Thyroid gland (tissue), 4 donors: ENCODE measurements around the gene ZAP70. TPM values are rescaled to one million over a fixed set of nuclear protein-coding genes. Genes with fewer than 3 reads are reported as not detected.

ENCODE experiments used
- DNase-seq, 2 donors: peaks; one replicate each; pipeline ENCODE4 v3.0.0-alpha.2; 2019
- H3K27ac ChIP-seq, 3 donors: fragments of 200-600 bp; sonication (generic); 1 replicate in 2 of 3; 2 replicates in 1 of 3; pipeline ENCODE4 v1.5.1; 2016 to 2019; ENCODE audit warnings: mild to moderate bottlenecking in 1 of 3, moderate library complexity in 1 of 3
- H3K27me3 ChIP-seq: fragments of 200-600 bp; sonication (generic); one replicate; pipeline ENCODE4 v1.5.1; 2019
- H3K36me3 ChIP-seq, 2 donors: fragments of 200-600 bp; sonication (generic); one replicate each; pipeline ENCODE4 v1.5.1; 2016 to 2019
- H3K4me1 ChIP-seq, 2 donors: fragments of 200-600 bp; sonication (generic); one replicate each; pipeline ENCODE4 v1.5.1; 2017 to 2019
- H3K4me3 ChIP-seq, 3 donors: fragments of 200-600 bp; sonication (generic); replicated peaks in 1 of 3; 1 replicate in 2 of 3; 2 replicates in 1 of 3; pipeline ENCODE4 v1.5.1; 2016; ENCODE audit warnings: mild to moderate bottlenecking in 1 of 3
- H3K9me3 ChIP-seq: fragments of 200-600 bp; sonication (generic); one replicate; pipeline ENCODE4 v1.5.1; 2017
- CTCF ChIP-seq, 6 experiments: fragments of 200-600 bp in 3 of 6; fragments of 450-650 bp in 3 of 6; sonication (generic) in 3 of 6; IDR thresholded peaks; one replicate each; pipeline ENCODE4 v1.5.1; 2016 to 2019; ENCODE audit warnings: antibody characterized with exemption in 6 of 6, mild to moderate bottlenecking in 2 of 6, inconsistent platforms in 1 of 6, moderate library complexity in 1 of 6
- POLR2A ChIP-seq, 2 donors: fragments of 450-650 bp; IDR thresholded peaks; one replicate each; pipeline ENCODE4 v1.6.1; 2017; ENCODE audit warnings: antibody characterized with exemption in 2 of 2, mild to moderate bottlenecking in 2 of 2, moderate library complexity in 1 of 2
- whole genome bisulfite sequencing, 2 donors: methylation state at CpG; one replicate each; pipeline ENCODE4 v1.1.5; 2017; 5-methylcytosine and 5-hydroxymethylcytosine counted together
- intact Hi-C: fragments of 100-400 bp; cut with DNase I; formaldehyde crosslinking; loops from one replicate; pipeline ENCODE4 v1.15.1; 2023
- total RNA-seq, 4 donors: library from RNA; depleted of rRNA; stranded (reverse); fragments of >200 nt; gene quantifications; one replicate each; pipeline ENCODE4 v1.2.3, GENCODE V29; 2016

Gene ZAP70
- total RNA-seq, 4 donors from 2014 or later: 4.0 to 7.6 (median 4.4) TPM

- Histone ChIP-seq H3K27ac (no peak overlapping the region), H3K4me3 (no peak overlapping the region), H3K27me3 (no peaks in the 10 kb centered on the region), H3K9me3 (no peaks in the 10 kb centered on the region), H3K4me1 (no peaks in the 10 kb centered on the region), H3K36me3 (no peaks in the 10 kb centered on the region)
- no peak for TF ChIP-seq POLR2A (IDR thresholded peaks at IDR 0.05)
- no peak for TF ChIP-seq CTCF (IDR thresholded peaks at IDR 0.05)
- intact Hi-C loops: no loop called here
- DNase-seq: no peak
- WGBS, 2 donors: 85% methylated on average over 19 to 20 of the region's 20 CpGs
Measured at GRCh38 chr2:97736608-97737330, 23.4 kb downstream of the ZAP70 start.

- no peak for TF ChIP-seq CTCF (IDR thresholded peaks at IDR 0.05)
- TF ChIP-seq POLR2A (IDR thresholded peaks at IDR 0.05): no peak
- WGBS, 2 donors: 86 to 93% methylated on average over 26 to 27 of the region's 32 CpGs
- Histone ChIP-seq H3K27ac (no peak overlapping the region), H3K27me3 (no peaks in the 10 kb centered on the region), H3K36me3 (no peaks in the 10 kb centered on the region), H3K4me3 (no peak overlapping the region), H3K4me1 (no peaks in the 10 kb centered on the region), H3K9me3 (no peaks in the 10 kb centered on the region)
- intact Hi-C loops: no loop called here
- DNase-seq: no peak
Measured at GRCh38 chr2:97737421-97738178, 24.2 kb downstream of the ZAP70 start.

DNA sequence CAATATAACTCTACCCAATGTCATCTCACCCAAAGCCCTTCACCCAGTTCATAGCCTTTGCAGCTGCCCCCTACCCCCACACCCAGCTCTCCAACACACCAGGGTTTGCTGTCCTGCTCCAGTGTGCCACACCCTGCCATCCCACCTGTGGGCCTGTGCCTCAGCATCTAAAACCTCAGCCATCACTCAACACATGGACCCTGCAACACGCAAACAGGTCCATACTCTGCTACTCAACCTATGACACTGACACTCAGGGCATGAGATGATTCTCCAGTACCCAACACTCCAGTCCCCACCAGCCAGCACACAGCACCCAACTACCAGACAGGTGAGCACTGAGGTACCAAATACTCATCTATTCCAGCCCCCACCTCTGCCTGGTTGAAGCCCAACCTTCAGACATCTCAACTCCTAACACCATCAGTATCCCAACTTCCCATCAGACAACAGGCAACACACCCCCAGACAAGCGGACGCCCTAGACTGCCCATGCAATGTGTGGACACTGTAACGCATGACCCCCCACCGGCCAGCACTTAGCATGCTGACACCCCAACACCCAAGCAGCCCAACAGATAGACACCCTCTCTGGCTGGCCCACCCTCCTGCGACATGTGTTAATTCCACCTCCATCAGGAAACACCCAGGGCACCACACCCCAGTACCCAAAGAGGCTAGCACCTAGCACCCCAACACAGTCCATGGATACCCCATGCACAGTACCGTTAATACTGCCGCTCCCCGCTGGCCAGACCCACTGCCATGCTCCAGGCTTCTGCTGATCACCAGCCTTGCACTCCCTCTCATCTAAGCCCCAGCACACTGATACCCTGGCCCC lies 25.0 kb downstream of the ZAP70 start:
- Histone ChIP-seq H3K9me3 (no peaks in the 10 kb centered on the region), H3K27me3 (no peaks in the 10 kb centered on the region), H3K4me3 (no peak overlapping the region), H3K4me1 (no peaks in the 10 kb centered on the region), H3K27ac (no peak overlapping the region), H3K36me3 (no peaks in the 10 kb centered on the region)
- TF ChIP-seq POLR2A (IDR thresholded peaks at IDR 0.05) (no peak), CTCF (IDR thresholded peaks at IDR 0.05) (no peak)
- intact Hi-C loops: no loop called here
- WGBS, 2 donors: 94% methylated on average over 9 of the region's 9 CpGs
- no peak for DNase-seq

- no peaks in the 10 kb centered on the region for H3K9me3 ChIP-seq
- WGBS, 2 donors: 89% methylated on average over 10 to 17 of the region's 23 CpGs
- H3K27me3 ChIP-seq: no peaks in the 10 kb centered on the region
- intact Hi-C loops: no loop called here
- no peaks in the 10 kb centered on the region for H3K36me3 ChIP-seq
- no peak for DNase-seq
- no peak overlapping the region for H3K27ac ChIP-seq
- no peaks in the 10 kb centered on the region for H3K4me1 ChIP-seq
- no peak overlapping the region for H3K4me3 ChIP-seq
- TF ChIP-seq POLR2A (IDR thresholded peaks at IDR 0.05) (no peak), CTCF (IDR thresholded peaks at IDR 0.05) (no peak)
Measured at GRCh38 chr2:97739020-97739892, 25.9 kb downstream of the ZAP70 start.
